K562 (cell line): ENCODE measurements around the gene TNPO2. TPM values are rescaled to one million over a fixed set of nuclear protein-coding genes. Genes with fewer than 3 reads are reported as not detected.

ENCODE experiments used
- GATAD2A ChIP-seq: fragments of 450-650 bp; IDR thresholded peaks from 2 replicates; pipeline ENCODE4 v1.6.1; 2017
- KAT8 ChIP-seq: fragments of 450-650 bp; IDR thresholded peaks from 2 replicates; pipeline ENCODE4 v1.6.1; 2016; ENCODE audit warnings: low read depth, mild to moderate bottlenecking
- ZNF253 ChIP-seq: fragments of 250-450 bp; sonication (Bioruptor Pico); conservative IDR thresholded peaks from 2 replicates; pipeline ENCODE4 v1.6.1; 2021; ENCODE audit warnings: mild to moderate bottlenecking
- ZNF780A ChIP-seq: fragments of 250-450 bp; sonication (Bioruptor Pico); IDR thresholded peaks from 2 replicates; pipeline ENCODE4 v1.5.0; 2021; ENCODE audit warnings: mild to moderate bottlenecking
- polyA plus RNA-seq, 8 experiments: library from polyadenylated mRNA; depleted of rRNA in 4 of 8; stranded (reverse) in 5 of 8; unstranded in 3 of 8; fragments of >200 nt; fragmentation: Nextera tagmentation in 2 of 8; fragmentation: Illumina TruSeq in 1 of 8; extraction: Ambion mirVana in 2 of 8; extraction: Trizol in 1 of 8; gene quantifications; 2 replicates each; pipeline versions ENCODE4 v1.2.1 to v1.2.3, GENCODE V29; 2011 to 2014; ENCODE audit warnings: inconsistent platforms in 1 of 8, missing spikeins in 1 of 8
- total RNA-seq, 7 experiments: library from RNA; depleted of rRNA in 6 of 7; stranded (reverse); fragments of >200 nt in 6 of 7; fragmentation: Illumina TruSeq in 2 of 7; extraction: Trizol in 2 of 7; gene quantifications; 2 replicates each; pipeline versions ENCODE4 v1.2.1 to v1.2.3, GENCODE V29; 2011 to 2021; ENCODE audit warnings: low replicate concordance in 1 of 7
- TF ChIP-seq, protein P1 (sequence below): fragments of 250-450 bp; sonication (Bioruptor Pico); IDR thresholded peaks from 2 replicates; pipeline ENCODE4 v1.4.0; 2020
- TF ChIP-seq, protein P2 (sequence below): fragments of 250-450 bp; sonication (Bioruptor Pico); IDR thresholded peaks from 2 replicates; pipeline ENCODE4 v1.4.0; 2020; ENCODE audit warnings: borderline replicate concordance
- TF ChIP-seq, protein P3 (sequence below): fragments of 450-650 bp; IDR thresholded peaks from 2 replicates; pipeline ENCODE4 v1.6.1; 2016; ENCODE audit warnings: missing biosample characterization, missing genetic modification characterization
- TF ChIP-seq, protein P4 (sequence below): sonication (generic); formaldehyde crosslinking; IDR thresholded peaks from 2 replicates; pipeline ENCODE4 v1.8.0; 2023; ENCODE audit warnings: missing genetic modification reagents, mild to moderate bottlenecking, borderline replicate concordance
- TF ChIP-seq, protein P5 (sequence below): sonication (generic); formaldehyde crosslinking; IDR thresholded peaks from 2 replicates; pipeline ENCODE4 v1.8.1; 2023; ENCODE audit warnings: mild to moderate bottlenecking, missing genetic modification reagents

TNPO2 gene
- total and polyA plus RNA-seq, 9 of the 15 experiments (the other 6 are each of a cell fraction or from before 2014, with no cell fraction given) = 6.0 to 126 (median 53.8) TPM

DNA sequence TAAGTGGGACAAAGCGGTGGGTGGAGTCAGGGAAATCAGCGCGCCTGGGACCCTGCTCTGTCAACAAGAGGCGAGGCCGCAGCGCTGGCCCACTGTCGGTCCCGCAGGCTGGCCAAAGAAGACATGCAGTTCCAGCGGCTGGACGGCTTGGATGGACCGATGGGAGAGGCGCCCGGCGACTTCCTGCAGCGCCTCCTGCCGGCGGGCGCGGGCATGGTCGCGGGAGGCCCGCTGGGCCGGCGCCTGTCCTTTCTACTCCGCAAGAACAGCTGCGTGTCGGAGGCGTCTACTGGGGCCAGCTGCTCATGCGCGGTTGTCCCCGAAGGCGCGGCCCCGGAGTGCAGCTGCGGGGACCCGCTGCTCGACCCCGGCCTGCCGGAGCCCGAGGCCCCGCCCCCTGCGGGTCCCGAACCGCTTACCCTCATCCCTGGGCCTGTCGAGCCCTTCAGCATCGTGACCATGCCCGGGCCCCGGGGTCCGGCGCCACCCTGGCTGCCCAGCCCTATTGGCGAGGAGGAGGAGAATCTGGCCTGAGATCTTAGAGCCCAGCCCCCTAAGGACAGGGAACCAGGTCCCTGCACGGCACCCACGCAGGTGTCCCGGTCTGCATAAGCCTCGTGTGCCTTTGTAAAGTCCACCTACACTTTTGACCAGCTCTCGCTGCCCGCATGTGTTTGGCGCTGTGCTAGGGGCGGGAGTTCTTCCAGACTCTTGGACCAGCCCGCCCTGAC, 34.0 kb upstream of the TNPO2 start (continued):
- TF ChIP-seq, protein P1, sequence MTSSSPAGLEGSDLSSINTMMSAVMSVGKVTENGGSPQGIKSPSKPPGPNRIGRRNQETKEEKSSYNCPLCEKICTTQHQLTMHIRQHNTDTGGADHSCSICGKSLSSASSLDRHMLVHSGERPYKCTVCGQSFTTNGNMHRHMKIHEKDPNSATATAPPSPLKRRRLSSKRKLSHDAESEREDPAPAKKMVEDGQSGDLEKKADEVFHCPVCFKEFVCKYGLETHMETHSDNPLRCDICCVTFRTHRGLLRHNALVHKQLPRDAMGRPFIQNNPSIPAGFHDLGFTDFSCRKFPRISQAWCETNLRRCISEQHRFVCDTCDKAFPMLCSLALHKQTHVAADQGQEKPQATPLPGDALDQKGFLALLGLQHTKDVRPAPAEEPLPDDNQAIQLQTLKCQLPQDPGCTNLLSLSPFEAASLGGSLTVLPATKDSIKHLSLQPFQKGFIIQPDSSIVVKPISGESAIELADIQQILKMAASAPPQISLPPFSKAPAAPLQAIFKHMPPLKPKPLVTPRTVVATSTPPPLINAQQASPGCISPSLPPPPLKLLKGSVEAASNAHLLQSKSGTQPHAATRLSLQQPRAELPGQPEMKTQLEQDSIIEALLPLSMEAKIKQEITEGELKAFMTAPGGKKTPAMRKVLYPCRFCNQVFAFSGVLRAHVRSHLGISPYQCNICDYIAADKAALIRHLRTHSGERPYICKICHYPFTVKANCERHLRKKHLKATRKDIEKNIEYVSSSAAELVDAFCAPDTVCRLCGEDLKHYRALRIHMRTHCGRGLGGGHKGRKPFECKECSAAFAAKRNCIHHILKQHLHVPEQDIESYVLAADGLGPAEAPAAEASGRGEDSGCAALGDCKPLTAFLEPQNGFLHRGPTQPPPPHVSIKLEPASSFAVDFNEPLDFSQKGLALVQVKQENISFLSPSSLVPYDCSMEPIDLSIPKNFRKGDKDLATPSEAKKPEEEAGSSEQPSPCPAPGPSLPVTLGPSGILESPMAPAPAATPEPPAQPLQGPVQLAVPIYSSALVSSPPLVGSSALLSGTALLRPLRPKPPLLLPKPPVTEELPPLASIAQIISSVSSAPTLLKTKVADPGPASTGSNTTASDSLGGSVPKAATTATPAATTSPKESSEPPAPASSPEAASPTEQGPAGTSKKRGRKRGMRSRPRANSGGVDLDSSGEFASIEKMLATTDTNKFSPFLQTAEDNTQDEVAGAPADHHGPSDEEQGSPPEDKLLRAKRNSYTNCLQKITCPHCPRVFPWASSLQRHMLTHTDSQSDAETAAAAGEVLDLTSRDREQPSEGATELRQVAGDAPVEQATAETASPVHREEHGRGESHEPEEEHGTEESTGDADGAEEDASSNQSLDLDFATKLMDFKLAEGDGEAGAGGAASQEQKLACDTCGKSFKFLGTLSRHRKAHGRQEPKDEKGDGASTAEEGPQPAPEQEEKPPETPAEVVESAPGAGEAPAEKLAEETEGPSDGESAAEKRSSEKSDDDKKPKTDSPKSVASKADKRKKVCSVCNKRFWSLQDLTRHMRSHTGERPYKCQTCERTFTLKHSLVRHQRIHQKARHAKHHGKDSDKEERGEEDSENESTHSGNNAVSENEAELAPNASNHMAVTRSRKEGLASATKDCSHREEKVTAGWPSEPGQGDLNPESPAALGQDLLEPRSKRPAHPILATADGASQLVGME (CRISPR knock-in tag) = no peak
- TF ChIP-seq, protein P2, sequence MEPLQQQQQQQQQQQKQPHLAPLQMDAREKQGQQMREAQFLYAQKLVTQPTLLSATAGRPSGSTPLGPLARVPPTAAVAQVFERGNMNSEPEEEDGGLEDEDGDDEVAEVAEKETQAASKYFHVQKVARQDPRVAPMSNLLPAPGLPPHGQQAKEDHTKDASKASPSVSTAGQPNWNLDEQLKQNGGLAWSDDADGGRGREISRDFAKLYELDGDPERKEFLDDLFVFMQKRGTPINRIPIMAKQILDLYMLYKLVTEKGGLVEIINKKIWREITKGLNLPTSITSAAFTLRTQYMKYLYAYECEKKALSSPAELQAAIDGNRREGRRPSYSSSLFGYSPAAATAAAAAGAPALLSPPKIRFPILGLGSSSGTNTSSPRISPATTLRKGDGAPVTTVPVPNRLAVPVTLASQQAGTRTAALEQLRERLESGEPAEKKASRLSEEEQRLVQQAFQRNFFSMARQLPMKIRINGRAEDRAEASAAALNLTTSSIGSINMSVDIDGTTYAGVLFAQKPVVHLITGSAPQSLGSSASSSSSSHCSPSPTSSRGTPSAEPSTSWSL (CRISPR knock-in tag) = no peak
- no peak for TF ChIP-seq GATAD2A
- TF ChIP-seq, protein P3, sequence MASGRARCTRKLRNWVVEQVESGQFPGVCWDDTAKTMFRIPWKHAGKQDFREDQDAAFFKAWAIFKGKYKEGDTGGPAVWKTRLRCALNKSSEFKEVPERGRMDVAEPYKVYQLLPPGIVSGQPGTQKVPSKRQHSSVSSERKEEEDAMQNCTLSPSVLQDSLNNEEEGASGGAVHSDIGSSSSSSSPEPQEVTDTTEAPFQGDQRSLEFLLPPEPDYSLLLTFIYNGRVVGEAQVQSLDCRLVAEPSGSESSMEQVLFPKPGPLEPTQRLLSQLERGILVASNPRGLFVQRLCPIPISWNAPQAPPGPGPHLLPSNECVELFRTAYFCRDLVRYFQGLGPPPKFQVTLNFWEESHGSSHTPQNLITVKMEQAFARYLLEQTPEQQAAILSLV (tag) = no peak
- no peak for TF ChIP-seq KAT8
- TF ChIP-seq, protein P4, sequence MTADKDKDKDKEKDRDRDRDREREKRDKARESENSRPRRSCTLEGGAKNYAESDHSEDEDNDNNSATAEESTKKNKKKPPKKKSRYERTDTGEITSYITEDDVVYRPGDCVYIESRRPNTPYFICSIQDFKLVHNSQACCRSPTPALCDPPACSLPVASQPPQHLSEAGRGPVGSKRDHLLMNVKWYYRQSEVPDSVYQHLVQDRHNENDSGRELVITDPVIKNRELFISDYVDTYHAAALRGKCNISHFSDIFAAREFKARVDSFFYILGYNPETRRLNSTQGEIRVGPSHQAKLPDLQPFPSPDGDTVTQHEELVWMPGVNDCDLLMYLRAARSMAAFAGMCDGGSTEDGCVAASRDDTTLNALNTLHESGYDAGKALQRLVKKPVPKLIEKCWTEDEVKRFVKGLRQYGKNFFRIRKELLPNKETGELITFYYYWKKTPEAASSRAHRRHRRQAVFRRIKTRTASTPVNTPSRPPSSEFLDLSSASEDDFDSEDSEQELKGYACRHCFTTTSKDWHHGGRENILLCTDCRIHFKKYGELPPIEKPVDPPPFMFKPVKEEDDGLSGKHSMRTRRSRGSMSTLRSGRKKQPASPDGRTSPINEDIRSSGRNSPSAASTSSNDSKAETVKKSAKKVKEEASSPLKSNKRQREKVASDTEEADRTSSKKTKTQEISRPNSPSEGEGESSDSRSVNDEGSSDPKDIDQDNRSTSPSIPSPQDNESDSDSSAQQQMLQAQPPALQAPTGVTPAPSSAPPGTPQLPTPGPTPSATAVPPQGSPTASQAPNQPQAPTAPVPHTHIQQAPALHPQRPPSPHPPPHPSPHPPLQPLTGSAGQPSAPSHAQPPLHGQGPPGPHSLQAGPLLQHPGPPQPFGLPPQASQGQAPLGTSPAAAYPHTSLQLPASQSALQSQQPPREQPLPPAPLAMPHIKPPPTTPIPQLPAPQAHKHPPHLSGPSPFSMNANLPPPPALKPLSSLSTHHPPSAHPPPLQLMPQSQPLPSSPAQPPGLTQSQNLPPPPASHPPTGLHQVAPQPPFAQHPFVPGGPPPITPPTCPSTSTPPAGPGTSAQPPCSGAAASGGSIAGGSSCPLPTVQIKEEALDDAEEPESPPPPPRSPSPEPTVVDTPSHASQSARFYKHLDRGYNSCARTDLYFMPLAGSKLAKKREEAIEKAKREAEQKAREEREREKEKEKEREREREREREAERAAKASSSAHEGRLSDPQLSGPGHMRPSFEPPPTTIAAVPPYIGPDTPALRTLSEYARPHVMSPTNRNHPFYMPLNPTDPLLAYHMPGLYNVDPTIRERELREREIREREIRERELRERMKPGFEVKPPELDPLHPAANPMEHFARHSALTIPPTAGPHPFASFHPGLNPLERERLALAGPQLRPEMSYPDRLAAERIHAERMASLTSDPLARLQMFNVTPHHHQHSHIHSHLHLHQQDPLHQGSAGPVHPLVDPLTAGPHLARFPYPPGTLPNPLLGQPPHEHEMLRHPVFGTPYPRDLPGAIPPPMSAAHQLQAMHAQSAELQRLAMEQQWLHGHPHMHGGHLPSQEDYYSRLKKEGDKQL = no peak
- TF ChIP-seq, protein P5, sequence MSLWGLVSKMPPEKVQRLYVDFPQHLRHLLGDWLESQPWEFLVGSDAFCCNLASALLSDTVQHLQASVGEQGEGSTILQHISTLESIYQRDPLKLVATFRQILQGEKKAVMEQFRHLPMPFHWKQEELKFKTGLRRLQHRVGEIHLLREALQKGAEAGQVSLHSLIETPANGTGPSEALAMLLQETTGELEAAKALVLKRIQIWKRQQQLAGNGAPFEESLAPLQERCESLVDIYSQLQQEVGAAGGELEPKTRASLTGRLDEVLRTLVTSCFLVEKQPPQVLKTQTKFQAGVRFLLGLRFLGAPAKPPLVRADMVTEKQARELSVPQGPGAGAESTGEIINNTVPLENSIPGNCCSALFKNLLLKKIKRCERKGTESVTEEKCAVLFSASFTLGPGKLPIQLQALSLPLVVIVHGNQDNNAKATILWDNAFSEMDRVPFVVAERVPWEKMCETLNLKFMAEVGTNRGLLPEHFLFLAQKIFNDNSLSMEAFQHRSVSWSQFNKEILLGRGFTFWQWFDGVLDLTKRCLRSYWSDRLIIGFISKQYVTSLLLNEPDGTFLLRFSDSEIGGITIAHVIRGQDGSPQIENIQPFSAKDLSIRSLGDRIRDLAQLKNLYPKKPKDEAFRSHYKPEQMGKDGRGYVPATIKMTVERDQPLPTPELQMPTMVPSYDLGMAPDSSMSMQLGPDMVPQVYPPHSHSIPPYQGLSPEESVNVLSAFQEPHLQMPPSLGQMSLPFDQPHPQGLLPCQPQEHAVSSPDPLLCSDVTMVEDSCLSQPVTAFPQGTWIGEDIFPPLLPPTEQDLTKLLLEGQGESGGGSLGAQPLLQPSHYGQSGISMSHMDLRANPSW (CRISPR knock-in tag) = no peak
- no peak for TF ChIP-seq ZNF253
- no peak for TF ChIP-seq ZNF780A (CRISPR knock-in tag)
